ENCODE data around the gene PSRC1. TPM values are rescaled to one million over a fixed set of nuclear protein-coding genes. Genes with fewer than 3 reads are reported as not detected.

The PSRC1 gene
- total RNA-seq, 1 donor from 2014 or later: 1.2 TPM

DNA sequence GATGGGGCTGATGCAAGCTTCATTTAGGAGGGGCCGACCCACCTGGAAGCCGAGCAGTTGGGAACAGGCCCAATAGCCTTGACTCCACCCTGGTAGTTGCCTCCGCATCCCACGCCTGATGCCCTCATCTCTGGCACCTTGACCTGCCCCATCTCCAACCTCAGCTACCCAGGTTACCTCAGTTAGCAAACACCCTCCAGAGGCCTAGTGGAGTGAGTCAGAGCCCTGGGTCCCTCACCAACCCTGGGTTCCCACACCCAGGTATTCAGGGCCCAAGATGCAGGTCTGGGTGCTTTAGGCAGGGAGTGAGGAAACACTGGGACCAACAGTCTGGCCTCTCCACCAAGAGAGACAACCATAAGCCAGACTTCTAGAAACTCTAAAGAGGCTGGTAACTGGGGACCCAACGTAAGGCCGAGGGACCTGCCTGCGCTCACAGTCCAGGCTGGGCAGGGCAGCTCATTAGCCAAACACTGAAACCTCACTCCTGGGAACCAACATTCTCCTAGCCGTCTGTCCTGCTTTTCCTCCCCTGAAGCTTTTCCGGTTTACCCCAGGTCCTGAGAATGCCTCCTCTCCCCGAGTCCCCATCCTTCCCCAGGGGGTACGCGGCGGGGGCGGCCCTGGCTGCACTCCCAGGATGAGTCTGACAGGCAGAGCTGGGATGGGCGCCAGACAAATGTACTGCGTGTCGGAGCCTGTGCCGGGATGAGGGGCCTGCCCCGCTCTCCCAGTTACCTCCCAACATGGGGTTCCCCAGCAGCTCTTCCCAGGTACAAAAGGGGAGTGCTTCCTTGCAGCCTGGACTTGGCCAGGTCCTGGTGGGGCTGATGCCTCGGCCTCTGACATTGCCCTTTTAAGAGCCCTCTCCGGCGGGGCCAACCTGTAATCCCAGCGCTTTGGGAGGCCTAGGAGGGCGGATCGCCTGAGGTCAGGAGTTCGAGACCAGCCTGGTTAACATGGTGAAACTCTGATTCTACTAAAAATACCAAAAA, 42.5 kb downstream of the PSRC1 start:
- peak; percentile 47 for ATAC-seq
- intact Hi-C loops (cut with DNase I): no loop called here

DNA sequence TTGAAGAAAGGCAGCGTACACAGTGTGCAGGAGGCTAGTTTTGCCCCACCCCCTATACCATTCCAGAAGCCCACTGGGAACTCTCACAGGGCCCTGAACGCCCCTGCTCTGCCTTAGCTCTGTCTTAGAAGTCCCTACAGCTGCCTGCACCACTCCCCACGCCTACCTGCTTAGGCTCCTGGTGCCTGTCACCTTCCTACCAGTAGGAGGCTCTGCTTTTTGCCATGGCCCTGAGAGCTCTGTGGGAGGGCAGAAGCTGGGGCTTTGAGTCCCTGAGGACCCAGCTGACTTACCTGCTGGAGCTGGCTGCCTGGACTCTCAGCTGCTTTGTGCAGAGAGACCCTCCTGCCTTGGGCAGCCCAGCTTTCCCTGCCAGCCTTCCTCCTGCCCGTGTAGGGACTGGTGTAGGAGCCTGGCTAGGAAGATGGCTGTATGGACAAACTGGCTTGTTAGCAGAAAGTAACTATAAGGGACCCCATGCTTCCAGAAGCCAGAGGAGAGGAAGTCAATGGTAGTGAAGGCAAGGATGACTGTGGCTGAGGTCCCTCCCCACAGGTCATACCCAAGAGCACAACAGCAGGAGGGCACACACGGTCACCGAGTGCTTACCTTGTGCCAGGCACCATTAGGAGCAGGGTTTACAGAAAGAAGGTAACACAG, 43.4 kb downstream of the PSRC1 start:
- intact Hi-C loops (cut with DNase I): no loop called here
- DNase-seq (ENCODE audit: missing footprints): peak; percentile 32
- ATAC-seq: peak; percentile 43

More for the DNA sequence above, 42.5 kb downstream of the PSRC1 start:
- peak; percentile 83 for DNase-seq (ENCODE audit: missing footprints)

DNA sequence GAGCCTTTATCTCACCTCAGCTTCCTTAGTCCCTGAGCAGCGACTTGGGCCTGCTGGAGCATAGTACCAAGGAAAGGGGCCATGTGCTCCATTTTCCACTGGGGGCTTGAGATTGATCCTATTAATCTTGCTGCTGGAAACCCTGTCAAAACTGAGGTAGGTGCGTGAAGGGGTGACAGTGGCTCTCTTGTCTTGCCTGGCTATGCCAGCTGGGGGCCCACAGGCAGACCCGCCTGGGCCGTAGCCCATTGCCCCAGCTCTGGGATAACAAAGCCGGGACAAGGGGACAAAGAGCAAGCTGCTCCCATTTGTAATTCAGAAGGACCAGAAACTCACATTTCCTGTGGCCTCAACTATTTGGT, 43.9 kb downstream of the PSRC1 start:
- no peak for ATAC-seq
- DNase-seq (ENCODE audit: missing footprints): no peak
- intact Hi-C loops (cut with DNase I): no loop called here

DNA sequence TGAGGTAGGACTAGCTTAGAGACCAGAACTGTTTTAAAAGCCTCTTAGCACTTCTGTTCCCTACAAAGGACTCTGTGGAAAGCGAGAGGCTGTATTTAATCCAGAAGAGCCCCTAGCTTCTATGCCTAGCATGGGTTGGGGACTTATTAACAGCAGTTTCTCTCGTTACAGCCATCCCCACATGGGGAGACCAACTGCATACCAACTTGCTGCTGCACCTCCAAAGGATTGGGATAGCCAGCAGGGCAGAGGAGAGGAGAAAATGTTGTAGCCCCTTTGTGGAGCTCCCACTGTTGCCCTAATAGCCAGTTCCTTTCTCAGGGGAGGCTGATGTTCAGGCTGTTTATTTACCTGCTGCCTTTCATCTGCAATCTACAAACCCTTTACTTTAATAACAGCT, 44.6 kb downstream of the PSRC1 start:
- intact Hi-C loops (cut with DNase I): no loop called here
- ATAC-seq (no peak), DNase-seq (ENCODE audit: missing footprints) (peak; percentile 32)

DNA sequence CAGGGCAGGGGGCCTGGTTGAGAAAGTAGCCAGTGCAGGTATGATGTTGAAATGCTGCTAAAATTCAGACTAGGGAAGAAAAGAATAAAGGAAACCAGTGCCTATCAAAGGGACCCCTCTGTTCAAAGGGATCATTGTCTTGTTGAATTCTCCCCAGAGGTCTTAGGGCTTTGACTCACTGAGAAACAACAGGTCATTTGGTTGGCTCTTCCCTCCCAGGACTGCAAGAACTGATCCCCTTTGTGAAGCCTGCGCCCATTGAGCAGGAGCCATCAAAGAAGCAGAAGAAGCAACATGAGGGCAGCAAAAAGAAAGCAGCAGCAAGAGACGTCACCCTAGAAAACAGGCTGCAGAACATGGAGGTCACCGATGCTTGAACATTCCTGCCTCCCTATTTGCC, 45.4 kb downstream of the PSRC1 start:
- DNase-seq (ENCODE audit: missing footprints): no peak
- ATAC-seq: no peak
- intact Hi-C loops (cut with DNase I): no loop called here

DNA sequence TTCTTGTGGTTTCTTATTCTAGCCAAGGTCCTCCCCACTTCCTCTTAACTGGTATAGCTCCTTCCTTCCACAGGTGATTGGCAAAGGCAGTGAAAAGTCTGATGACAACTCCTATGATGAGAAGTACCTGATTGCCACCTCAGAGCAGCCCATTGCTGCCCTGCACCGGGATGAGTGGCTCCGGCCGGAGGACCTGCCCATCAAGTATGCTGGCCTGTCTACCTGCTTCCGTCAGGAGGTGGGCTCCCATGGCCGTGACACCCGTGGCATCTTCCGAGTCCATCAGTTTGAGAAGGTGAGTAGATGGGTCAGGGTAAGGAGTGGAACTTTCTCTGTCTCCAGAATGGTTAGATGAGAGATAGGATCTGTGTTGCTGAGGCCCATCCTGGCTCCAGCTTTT, 47.8 kb downstream of the PSRC1 start:
- ATAC-seq: no peak
- DNase-seq (ENCODE audit: missing footprints): no peak
- intact Hi-C loops (cut with DNase I): no loop called here

DNA sequence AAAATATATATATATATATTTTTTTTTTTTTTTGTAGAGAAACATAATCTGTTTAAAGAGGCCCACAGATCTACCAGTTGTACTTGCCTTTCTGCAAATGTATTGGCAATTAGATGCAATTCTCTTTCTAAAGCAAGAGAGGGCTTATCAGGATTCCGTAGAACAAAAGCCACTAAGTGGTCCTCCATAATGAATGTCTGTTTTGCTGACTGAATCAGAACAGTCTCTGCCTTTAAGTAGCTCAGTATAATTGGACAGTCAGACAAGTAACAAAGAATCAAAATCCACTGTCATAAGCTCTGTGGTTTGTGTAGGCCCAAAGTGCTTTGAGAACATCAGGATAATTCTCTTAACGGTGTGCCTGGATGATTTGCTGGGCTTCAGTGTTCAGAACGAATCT, 51.9 kb downstream of the PSRC1 start:
- no peak for ATAC-seq
- intact Hi-C loops (cut with DNase I): no loop called here
- DNase-seq (ENCODE audit: missing footprints): no peak

Other genes starting within 250 kb of the PSRC1 start
- gene WDR47, start 241.0 kb downstream of the PSRC1 start, total RNA-seq: 14.6 TPM
- gene TAF13, start 207.1 kb downstream of the PSRC1 start, total RNA-seq: 61.8 TPM
- gene TMEM167B, start 192.4 kb downstream of the PSRC1 start, total RNA-seq: 31.5 TPM
- 0.22 TPM for gene ELAPOR1, start 169.0 kb downstream of the PSRC1 start, total RNA-seq
- 97.6 TPM for gene SARS1, start 69.2 kb downstream of the PSRC1 start, total RNA-seq
- gene CELSR2, start 33.6 kb downstream of the PSRC1 start, total RNA-seq: 6.5 TPM
- gene MYBPHL, start 23.9 kb upstream of the PSRC1 start, total RNA-seq: not detected
- 121 TPM for gene SORT1, start 114.8 kb upstream of the PSRC1 start, total RNA-seq
- gene PSMA5, start 143.3 kb upstream of the PSRC1 start, total RNA-seq: 62.4 TPM
- 33.0 TPM for gene SYPL2, start 183.4 kb upstream of the PSRC1 start, total RNA-seq
- 2.5 TPM for gene ATXN7L2, start 200.8 kb upstream of the PSRC1 start, total RNA-seq
- gene CYB561D1, start 210.9 kb upstream of the PSRC1 start, total RNA-seq: 5.8 TPM
- gene AMIGO1, start 226.6 kb upstream of the PSRC1 start, total RNA-seq: 18.3 TPM